Muscle layer of duodenum (tissue), 2 donors: Measurements from ENCODE around the gene ZNF423.
A peak's percentile ranks its signal among the peaks of the same experiment; 100 is the strongest.

Experiments used
- H3K27ac ChIP-seq: one replicate; pipeline ENCODE4 v1.7.0; 2013; ENCODE audit warnings: mild to moderate bottlenecking, low read length
- H3K27me3 ChIP-seq: one replicate; pipeline ENCODE4 v1.7.0; 2013; ENCODE audit warnings: low read depth, mild to moderate bottlenecking, control low read depth, low read length
- H3K36me3 ChIP-seq, 2 donors: one replicate each; pipeline ENCODE4 v1.7.0; 2013; ENCODE audit warnings: low read length in 2 of 2, control low read depth in 1 of 2, mild to moderate bottlenecking in 1 of 2; ENCODE audit not compliant: insufficient read depth in 2 of 2, control insufficient read depth in 1 of 2
- H3K4me1 ChIP-seq, 2 donors: one replicate each; pipeline ENCODE4 v1.7.0; 2013; ENCODE audit warnings: low read length in 2 of 2, mild to moderate bottlenecking in 2 of 2, control low read depth in 1 of 2, moderate library complexity in 1 of 2; ENCODE audit not compliant: insufficient read depth in 2 of 2, control insufficient read depth in 1 of 2
- H3K4me3 ChIP-seq, 2 donors: one replicate each; pipeline ENCODE4 v1.7.0; 2013; ENCODE audit warnings: low read length in 2 of 2, low read depth in 1 of 2, mild to moderate bottlenecking in 1 of 2
- H3K9me3 ChIP-seq, 2 donors: one replicate each; pipeline ENCODE4 v1.7.0; 2013; ENCODE audit warnings: low read length in 2 of 2, control low read depth in 1 of 2, mild to moderate bottlenecking in 1 of 2; ENCODE audit not compliant: control insufficient read depth in 1 of 2
- donor health status: healthy.

ZNF423 gene

DNA sequence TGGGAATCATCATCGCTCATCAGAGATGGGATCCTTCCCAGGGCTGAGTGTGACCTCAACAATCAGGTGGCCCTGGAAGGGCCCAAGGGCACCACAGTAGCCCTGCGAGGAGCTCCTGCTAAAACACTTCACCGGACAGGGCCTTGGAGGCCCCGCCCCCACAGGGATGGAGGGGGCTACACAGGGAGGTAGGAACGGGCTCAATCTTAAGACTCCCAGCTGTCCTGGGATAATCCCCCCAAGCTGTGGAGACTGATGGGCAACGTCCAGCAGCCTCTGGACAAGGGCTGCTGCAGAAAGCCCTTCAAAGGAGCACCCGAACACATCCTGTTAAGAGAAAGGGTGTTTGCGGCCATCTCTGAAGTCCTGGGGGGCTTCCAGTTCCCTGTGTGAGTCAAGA is 60.4 kb downstream of the ZNF423 start:
- Histone ChIP-seq H3K27ac (no peak overlapping the region), H3K4me1 (no peaks in the 10 kb centered on the region), H3K27me3 (no peaks in the 10 kb centered on the region), H3K9me3 (no peaks in the 10 kb centered on the region), H3K36me3 (no peaks in the 10 kb centered on the region), H3K4me3 (no peak overlapping the region)

GRCh38 chr16:49793244-49793643 is 62.7 kb downstream of the ZNF423 start:
- Histone ChIP-seq H3K27ac (no peak overlapping the region), H3K4me1 (peaks cover 0 to 7% of the 10 kb centered on the region in 2 donors), H3K27me3 (no peaks in the 10 kb centered on the region), H3K36me3 (no peaks in the 10 kb centered on the region), H3K4me3 (no peak overlapping the region), H3K9me3 (no peaks in the 10 kb centered on the region)

- H3K4me3 ChIP-seq = no peak overlapping the region
- H3K36me3 ChIP-seq = no peaks in the 10 kb centered on the region
- H3K4me1 ChIP-seq = peaks cover 0 to 7% of the 10 kb centered on the region in 2 donors
- no peak overlapping the region for H3K27ac ChIP-seq
- H3K27me3 ChIP-seq = no peaks in the 10 kb centered on the region
- H3K9me3 ChIP-seq = no peaks in the 10 kb centered on the region
These were observed 66.3 kb downstream of the ZNF423 start for GRCh38 chr16:49789616-49790015.

- H3K4me3 ChIP-seq = no peak overlapping the region
- H3K9me3 ChIP-seq = no peaks in the 10 kb centered on the region
- peaks cover 0 to 7% of the 10 kb centered on the region in 2 donors for H3K4me1 ChIP-seq
- H3K27me3 ChIP-seq = no peaks in the 10 kb centered on the region
- H3K36me3 ChIP-seq = no peaks in the 10 kb centered on the region
- H3K27ac ChIP-seq = peak overlapping the region; percentile 17
These were observed 66.9 kb downstream of the ZNF423 start for GRCh38 chr16:49788986-49789385.

GRCh38 chr16:49788572-49788971 is 67.3 kb downstream of the ZNF423 start:
- no peak overlapping the region for H3K4me3 ChIP-seq
- H3K9me3 ChIP-seq = no peaks in the 10 kb centered on the region
- H3K4me1 ChIP-seq = peaks cover 0 to 7% of the 10 kb centered on the region in 2 donors
- no peaks in the 10 kb centered on the region for H3K36me3 ChIP-seq
- peak overlapping the region; percentile 17 for H3K27ac ChIP-seq
- H3K27me3 ChIP-seq = no peaks in the 10 kb centered on the region

DNA sequence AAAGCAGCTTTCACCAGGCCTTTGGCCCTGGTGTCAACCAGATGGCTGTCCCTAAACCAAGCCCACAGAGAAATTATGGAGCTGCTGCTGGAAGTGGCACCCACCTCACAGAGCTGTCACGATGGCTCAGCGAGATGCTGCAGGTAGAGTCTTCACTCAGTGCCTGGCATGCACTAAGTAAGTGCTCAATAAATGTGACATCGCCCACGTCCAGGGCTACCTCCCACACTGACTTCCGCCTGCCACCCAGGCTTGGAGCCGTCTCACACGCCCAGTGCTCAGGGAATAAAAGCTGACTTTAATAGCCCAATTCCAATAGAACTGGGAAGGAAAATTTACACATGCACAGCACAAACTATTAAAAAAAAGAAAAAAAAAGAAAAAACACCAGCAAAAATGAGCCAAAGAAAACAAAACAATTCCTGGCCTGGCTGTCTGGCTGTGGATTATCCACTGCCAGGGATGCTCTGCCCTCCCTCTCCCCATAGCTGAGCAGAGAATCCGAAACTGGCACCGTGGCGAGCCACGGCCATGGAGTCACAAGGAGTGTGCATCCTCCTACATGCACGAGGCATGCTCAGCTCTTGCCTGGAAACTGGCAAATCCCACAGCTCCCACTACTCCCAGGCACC is 68.9 kb downstream of the ZNF423 start:
- H3K4me1 ChIP-seq = peaks cover 0 to 7% of the 10 kb centered on the region in 2 donors
- no peaks in the 10 kb centered on the region for H3K27me3 ChIP-seq
- H3K36me3 ChIP-seq = no peaks in the 10 kb centered on the region
- no peaks in the 10 kb centered on the region for H3K9me3 ChIP-seq
- H3K27ac ChIP-seq = no peak overlapping the region
- no peak overlapping the region for H3K4me3 ChIP-seq

DNA sequence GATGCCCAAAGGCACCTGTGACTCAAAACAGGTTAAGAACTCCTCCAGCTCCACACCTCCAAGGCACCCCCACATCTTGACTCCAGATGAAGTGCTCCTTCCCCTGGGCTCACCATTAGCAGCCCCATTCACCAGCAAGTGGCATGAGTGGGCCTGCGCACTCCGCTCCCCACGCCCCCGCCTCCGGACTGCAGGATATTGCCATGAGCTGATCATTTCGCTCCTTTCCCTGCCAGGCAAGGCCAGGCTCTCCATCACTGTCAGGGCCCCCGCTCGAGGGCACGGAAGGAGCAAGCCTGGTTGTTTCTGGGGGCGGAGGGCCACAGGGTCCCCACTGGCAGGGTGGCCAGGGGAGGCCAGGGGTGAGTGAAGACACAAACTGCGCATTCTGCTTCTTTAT is 69.9 kb downstream of the ZNF423 start:
- peaks cover 0 to 7% of the 10 kb centered on the region in 2 donors for H3K4me1 ChIP-seq
- no peaks in the 10 kb centered on the region for H3K9me3 ChIP-seq
- H3K36me3 ChIP-seq = no peaks in the 10 kb centered on the region
- H3K27me3 ChIP-seq = no peaks in the 10 kb centered on the region
- no peak overlapping the region for H3K4me3 ChIP-seq
- H3K27ac ChIP-seq = no peak overlapping the region

DNA sequence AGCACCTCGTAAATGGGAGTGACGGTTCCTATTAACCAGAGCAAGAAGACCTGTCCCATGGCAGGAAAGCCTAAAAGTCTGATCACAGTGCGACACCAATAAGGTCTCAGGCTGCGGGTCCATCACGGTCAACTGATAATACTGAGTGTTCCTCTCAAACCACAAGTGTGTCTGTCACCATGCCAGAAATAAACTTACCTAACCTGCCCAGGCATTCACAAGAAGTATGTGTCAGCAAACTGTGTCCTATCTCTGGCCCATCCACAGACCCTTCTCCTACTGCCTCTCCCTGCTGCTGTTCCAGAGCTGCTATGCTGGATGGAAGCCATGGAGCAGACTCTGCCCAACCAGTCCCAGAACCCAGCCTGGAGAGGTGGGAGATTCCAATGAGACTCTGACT is 73.5 kb downstream of the ZNF423 start:
- Histone ChIP-seq H3K4me3 (no peak overlapping the region), H3K36me3 (no peaks in the 10 kb centered on the region), H3K9me3 (no peaks in the 10 kb centered on the region), H3K4me1 (no peaks in the 10 kb centered on the region), H3K27ac (no peak overlapping the region), H3K27me3 (no peaks in the 10 kb centered on the region)

DNA sequence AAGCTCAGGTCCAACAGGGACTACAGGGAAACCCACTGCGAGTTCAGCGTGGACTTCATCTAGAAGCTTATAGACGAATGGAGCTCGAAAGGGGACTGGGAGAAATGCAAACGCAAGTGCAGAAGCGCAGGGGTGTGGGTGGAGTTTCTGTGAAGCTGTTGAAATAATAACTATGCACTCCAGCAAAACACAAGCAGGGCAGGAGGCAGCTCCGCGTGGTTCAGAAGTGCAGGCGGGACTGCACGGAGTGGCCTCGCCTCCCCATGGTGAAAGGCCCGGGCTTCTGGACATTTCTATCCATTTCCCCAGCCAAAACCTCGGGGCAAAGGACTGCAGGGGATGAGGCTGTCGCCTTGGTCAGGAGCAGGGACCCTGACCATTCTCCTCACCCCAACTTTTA is 74.5 kb downstream of the ZNF423 start:
- H3K27ac ChIP-seq = no peak overlapping the region
- no peaks in the 10 kb centered on the region for H3K9me3 ChIP-seq
- H3K27me3 ChIP-seq = no peaks in the 10 kb centered on the region
- no peaks in the 10 kb centered on the region for H3K36me3 ChIP-seq
- H3K4me3 ChIP-seq = no peak overlapping the region
- H3K4me1 ChIP-seq = no peaks in the 10 kb centered on the region

GRCh38 chr16:49780433-49780832 is 75.5 kb downstream of the ZNF423 start:
- Histone ChIP-seq H3K4me3 (no peak overlapping the region), H3K9me3 (no peaks in the 10 kb centered on the region), H3K27me3 (no peaks in the 10 kb centered on the region), H3K4me1 (peaks cover 0 to 3% of the 10 kb centered on the region in 2 donors), H3K36me3 (no peaks in the 10 kb centered on the region), H3K27ac (no peak overlapping the region)

GRCh38 chr16:49779979-49780378 is 75.9 kb downstream of the ZNF423 start:
- Histone ChIP-seq H3K27me3 (no peaks in the 10 kb centered on the region), H3K4me1 (peaks cover 0 to 7% of the 10 kb centered on the region in 2 donors), H3K27ac (no peak overlapping the region), H3K36me3 (no peaks in the 10 kb centered on the region), H3K9me3 (no peaks in the 10 kb centered on the region), H3K4me3 (no peak overlapping the region)
